ENCODE results near the gene ARHGAP26. TPM values are rescaled to one million over a fixed set of nuclear protein-coding genes. Genes with fewer than 3 reads are reported as not detected.

The ARHGAP26 gene
- total and polyA plus RNA-seq, 4 donors = 1.8 to 16.7 (median 4.1) TPM

DNA sequence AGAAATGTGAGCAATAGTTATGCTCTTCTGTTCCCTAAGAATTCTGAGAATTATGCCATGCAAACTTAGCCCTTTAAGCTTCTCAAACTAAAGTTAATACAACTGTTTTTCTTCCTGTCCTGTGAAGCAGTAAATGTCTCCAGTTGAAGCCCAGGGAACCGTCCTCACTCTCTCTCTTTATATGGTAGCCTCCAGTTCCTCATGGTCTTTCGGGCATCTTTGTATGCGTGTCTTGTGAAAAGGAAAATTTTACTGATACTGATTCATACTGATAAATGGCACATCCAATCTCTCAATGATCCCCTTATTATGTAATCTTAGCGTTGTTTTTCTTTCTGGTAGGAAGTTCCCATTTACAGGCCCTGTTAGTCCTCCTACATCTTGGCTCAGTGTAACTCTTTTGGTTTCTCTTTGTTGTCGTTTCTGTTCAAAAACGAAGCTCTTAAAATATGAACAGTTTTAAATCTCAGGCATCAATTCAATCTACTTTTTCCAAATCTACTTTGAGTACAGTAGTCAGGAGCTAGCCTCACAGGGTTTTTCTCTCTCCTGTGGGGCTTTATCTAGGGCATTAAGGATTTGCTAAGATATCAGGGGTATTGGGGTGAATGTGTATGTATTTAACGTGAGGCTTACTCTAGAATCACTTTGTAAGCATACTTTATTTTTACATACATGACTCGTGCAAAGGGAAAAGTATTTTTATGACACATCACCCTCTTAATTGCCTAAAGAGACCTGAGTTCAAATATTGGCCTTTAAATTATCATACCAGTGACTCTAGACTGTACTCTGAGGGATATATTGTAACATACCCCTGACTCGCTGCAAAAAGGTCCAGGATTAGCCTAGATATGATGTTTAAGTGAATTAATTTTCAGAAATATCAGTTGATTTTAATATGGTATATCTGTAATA, 375.3 kb downstream of the ARHGAP26 start:
- no peak for TF ChIP-seq HNF4G (IDR thresholded peaks at IDR 0.05)
- TF ChIP-seq, protein P1, sequence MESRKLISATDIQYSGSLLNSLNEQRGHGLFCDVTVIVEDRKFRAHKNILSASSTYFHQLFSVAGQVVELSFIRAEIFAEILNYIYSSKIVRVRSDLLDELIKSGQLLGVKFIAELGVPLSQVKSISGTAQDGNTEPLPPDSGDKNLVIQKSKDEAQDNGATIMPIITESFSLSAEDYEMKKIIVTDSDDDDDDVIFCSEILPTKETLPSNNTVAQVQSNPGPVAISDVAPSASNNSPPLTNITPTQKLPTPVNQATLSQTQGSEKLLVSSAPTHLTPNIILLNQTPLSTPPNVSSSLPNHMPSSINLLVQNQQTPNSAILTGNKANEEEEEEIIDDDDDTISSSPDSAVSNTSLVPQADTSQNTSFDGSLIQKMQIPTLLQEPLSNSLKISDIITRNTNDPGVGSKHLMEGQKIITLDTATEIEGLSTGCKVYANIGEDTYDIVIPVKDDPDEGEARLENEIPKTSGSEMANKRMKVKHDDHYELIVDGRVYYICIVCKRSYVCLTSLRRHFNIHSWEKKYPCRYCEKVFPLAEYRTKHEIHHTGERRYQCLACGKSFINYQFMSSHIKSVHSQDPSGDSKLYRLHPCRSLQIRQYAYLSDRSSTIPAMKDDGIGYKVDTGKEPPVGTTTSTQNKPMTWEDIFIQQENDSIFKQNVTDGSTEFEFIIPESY (IDR thresholded peaks at IDR 0.05) = no peak
- no peak for TF ChIP-seq TAF1 (conservative IDR thresholded peaks at IDR 0.05)
- TF ChIP-seq HNF4A (conservative IDR thresholded peaks at IDR 0.05) = no peak
- TF ChIP-seq RXRA (IDR thresholded peaks at IDR 0.05) = no peak
- no peak for TF ChIP-seq EGR1 (IDR thresholded peaks at IDR 0.05; ENCODE audit: low read depth in 2 of 2)
- TF ChIP-seq SP1 (IDR thresholded peaks at IDR 0.05) = no peak
- TF ChIP-seq FOXA2 (IDR thresholded peaks at IDR 0.05) = no peak
- TF ChIP-seq, protein P2, sequence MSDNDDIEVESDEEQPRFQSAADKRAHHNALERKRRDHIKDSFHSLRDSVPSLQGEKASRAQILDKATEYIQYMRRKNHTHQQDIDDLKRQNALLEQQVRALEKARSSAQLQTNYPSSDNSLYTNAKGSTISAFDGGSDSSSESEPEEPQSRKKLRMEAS (IDR thresholded peaks at IDR 0.05) = no peak
- TF ChIP-seq, protein P3, sequence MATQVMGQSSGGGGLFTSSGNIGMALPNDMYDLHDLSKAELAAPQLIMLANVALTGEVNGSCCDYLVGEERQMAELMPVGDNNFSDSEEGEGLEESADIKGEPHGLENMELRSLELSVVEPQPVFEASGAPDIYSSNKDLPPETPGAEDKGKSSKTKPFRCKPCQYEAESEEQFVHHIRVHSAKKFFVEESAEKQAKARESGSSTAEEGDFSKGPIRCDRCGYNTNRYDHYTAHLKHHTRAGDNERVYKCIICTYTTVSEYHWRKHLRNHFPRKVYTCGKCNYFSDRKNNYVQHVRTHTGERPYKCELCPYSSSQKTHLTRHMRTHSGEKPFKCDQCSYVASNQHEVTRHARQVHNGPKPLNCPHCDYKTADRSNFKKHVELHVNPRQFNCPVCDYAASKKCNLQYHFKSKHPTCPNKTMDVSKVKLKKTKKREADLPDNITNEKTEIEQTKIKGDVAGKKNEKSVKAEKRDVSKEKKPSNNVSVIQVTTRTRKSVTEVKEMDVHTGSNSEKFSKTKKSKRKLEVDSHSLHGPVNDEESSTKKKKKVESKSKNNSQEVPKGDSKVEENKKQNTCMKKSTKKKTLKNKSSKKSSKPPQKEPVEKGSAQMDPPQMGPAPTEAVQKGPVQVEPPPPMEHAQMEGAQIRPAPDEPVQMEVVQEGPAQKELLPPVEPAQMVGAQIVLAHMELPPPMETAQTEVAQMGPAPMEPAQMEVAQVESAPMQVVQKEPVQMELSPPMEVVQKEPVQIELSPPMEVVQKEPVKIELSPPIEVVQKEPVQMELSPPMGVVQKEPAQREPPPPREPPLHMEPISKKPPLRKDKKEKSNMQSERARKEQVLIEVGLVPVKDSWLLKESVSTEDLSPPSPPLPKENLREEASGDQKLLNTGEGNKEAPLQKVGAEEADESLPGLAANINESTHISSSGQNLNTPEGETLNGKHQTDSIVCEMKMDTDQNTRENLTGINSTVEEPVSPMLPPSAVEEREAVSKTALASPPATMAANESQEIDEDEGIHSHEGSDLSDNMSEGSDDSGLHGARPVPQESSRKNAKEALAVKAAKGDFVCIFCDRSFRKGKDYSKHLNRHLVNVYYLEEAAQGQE (IDR thresholded peaks at IDR 0.05) = no peak
- TF ChIP-seq NR2F2 (IDR thresholded peaks at IDR 0.05) = no peak
- TF ChIP-seq RAD21 (IDR thresholded peaks at IDR 0.05) = no peak
- TF ChIP-seq, protein P4, sequence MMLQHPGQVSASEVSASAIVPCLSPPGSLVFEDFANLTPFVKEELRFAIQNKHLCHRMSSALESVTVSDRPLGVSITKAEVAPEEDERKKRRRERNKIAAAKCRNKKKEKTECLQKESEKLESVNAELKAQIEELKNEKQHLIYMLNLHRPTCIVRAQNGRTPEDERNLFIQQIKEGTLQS (IDR thresholded peaks at IDR 0.05) = no peak
- no peak for TF ChIP-seq YY1 (IDR thresholded peaks at IDR 0.05)
- TF ChIP-seq, protein P5, sequence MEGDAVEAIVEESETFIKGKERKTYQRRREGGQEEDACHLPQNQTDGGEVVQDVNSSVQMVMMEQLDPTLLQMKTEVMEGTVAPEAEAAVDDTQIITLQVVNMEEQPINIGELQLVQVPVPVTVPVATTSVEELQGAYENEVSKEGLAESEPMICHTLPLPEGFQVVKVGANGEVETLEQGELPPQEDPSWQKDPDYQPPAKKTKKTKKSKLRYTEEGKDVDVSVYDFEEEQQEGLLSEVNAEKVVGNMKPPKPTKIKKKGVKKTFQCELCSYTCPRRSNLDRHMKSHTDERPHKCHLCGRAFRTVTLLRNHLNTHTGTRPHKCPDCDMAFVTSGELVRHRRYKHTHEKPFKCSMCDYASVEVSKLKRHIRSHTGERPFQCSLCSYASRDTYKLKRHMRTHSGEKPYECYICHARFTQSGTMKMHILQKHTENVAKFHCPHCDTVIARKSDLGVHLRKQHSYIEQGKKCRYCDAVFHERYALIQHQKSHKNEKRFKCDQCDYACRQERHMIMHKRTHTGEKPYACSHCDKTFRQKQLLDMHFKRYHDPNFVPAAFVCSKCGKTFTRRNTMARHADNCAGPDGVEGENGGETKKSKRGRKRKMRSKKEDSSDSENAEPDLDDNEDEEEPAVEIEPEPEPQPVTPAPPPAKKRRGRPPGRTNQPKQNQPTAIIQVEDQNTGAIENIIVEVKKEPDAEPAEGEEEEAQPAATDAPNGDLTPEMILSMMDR (IDR thresholded peaks at IDR 0.05; ENCODE audit: low read depth, low read length, missing input control) = no peak
- TF ChIP-seq FOXA1 (IDR thresholded peaks at IDR 0.05) = no peak
- TF ChIP-seq JUND (IDR thresholded peaks at IDR 0.05) = no peak
- TF ChIP-seq GABPA (IDR thresholded peaks at IDR 0.05 in 1 of 2, conservative IDR thresholded peaks at IDR 0.05 in 1 of 2) = no peak
- Histone ChIP-seq H3K27ac (ENCODE audit: low read depth in 1 of 2, low read length in 2 of 2) (no peak overlapping the region), H3K36me3 (ENCODE audit: control insufficient read depth in 4 of 4, insufficient read depth in 3 of 4, low read depth in 1 of 4, low read length in 3 of 4) (peaks cover 0 to 10% (median 3%) of the 10 kb centered on the region in 4 donors), H3K9ac (ENCODE audit: low read depth in 1 of 2, low read length in 2 of 2) (no peak overlapping the region), H3K4me3 (ENCODE audit: low read depth in 1 of 3, low read length in 3 of 3) (no peak overlapping the region), H3K9me3 (ENCODE audit: control insufficient read depth in 4 of 4, low read length in 3 of 4) (no peaks in the 10 kb centered on the region), H3K4me1 (ENCODE audit: control insufficient read depth in 4 of 4, insufficient read depth in 4 of 4, low read length in 3 of 4) (peaks cover 1 to 20% (median 13%) of the 10 kb centered on the region in 4 donors), H3K27me3 (ENCODE audit: control insufficient read depth in 4 of 4, insufficient read depth in 4 of 4, low read length in 3 of 4) (no peaks in the 10 kb centered on the region)
- 78% methylated on average over 9 of the region's 9 CpGs for WGBS
- DNase-seq (ENCODE audit: low spot score) = no peak

Measured in liver (tissue), 9 donors.